ENCODE measurements around the gene TAS2R20.

TAS2R20 gene

GRCh38 chr12:10957741-10958140 is 40.4 kb downstream of the TAS2R20 start:
- no peak for FAIRE-seq

GRCh38 chr12:10956085-10956484 is 42.0 kb downstream of the TAS2R20 start:
- no peak for FAIRE-seq

- FAIRE-seq = no peak
These were observed 45.5 kb downstream of the TAS2R20 start for GRCh38 chr12:10952645-10953044.

Data from colon (tissue), 2 donors.